AML-193 (cell line): ENCODE measurements around the gene PLCH2.
"Not testable (repeated sequence)": the region's sequence is repeated elsewhere in the genome, so short reads cannot be mapped to it uniquely, and the experiment has no call there.

Source experiments
- DNase-seq, 2 experiments: peaks; one replicate each; lab custom pipeline; 2025; lab: John Stamatoyannopoulos, UW

PLCH2 gene

GRCh38 chr1:2546515-2547209 lies 70.6 kb downstream of the PLCH2 start:
- peak; percentile 85 to 89 for DNase-seq

- DNase-seq = no peak
Observed at GRCh38 chr1:2547210-2548067, 71.3 kb downstream of the PLCH2 start.

GRCh38 chr1:2548068-2548589 lies 72.0 kb downstream of the PLCH2 start:
- DNase-seq = peak; percentile 64 to 70

GRCh38 chr1:2549367-2550029 lies 73.4 kb downstream of the PLCH2 start:
- DNase-seq = not testable (repeated sequence)

GRCh38 chr1:2550309-2550861 lies 74.3 kb downstream of the PLCH2 start:
- DNase-seq = not testable (repeated sequence)

GRCh38 chr1:2551544-2551943 lies 75.5 kb downstream of the PLCH2 start:
- DNase-seq = not testable (repeated sequence)

GRCh38 chr1:2552189-2552588 lies 76.1 kb downstream of the PLCH2 start:
- no peak for DNase-seq

GRCh38 chr1:2553076-2553475 lies 77.0 kb downstream of the PLCH2 start:
- not testable (repeated sequence) for DNase-seq

- no peak for DNase-seq
Observed at GRCh38 chr1:2553871-2554620, 78.0 kb downstream of the PLCH2 start.

- peak; percentile 4 to 16 for DNase-seq
Observed at GRCh38 chr1:2554621-2555387, 78.7 kb downstream of the PLCH2 start.
